GM12873 (cell line): Measurements from ENCODE around the gene TNFSF12.

Experiments
- TF ChIP-seq, protein P1 (sequence below): IDR thresholded peaks from 2 replicates; pipeline ENCODE4 v1.5.1; 2012; ENCODE audit warnings: low read depth, mild to moderate bottlenecking, moderate library complexity, low read length, control low read depth; ENCODE audit not compliant: insufficient read depth; ENCODE audit errors: missing control alignments

TNFSF12 gene

DNA sequence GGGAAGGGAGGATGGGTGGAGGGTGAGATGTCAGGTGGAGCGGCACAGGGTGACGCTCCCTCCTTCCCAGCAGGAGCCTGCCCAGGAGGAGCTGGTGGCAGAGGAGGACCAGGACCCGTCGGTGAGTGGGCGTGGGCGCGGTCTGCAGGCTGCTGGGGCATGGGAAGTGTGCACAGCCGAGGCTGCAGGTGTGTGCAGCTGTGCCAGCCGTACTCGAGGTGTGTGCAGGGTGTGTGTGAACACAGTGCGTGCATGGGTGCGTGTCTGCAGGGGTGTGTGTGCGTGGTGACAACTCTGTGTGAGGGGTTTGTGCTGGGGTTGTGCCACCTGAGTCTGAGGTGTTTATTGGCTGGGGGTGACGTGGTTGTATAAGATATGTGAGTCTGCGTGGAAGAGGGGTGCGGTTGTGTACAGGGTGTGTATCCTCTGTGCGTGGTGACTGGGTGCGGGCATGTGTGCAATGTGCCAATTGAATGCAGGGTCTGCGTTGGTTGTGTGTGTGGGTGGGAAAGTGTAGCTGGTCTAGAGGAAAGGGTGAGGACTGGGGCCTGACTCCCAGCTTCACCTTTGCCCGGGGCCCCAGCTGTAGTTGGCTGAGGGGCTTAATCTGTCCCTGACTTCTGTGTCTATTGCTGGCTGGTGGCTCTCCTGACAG is 670 bp downstream of the TNFSF12 start:
- TF ChIP-seq, protein P1, sequence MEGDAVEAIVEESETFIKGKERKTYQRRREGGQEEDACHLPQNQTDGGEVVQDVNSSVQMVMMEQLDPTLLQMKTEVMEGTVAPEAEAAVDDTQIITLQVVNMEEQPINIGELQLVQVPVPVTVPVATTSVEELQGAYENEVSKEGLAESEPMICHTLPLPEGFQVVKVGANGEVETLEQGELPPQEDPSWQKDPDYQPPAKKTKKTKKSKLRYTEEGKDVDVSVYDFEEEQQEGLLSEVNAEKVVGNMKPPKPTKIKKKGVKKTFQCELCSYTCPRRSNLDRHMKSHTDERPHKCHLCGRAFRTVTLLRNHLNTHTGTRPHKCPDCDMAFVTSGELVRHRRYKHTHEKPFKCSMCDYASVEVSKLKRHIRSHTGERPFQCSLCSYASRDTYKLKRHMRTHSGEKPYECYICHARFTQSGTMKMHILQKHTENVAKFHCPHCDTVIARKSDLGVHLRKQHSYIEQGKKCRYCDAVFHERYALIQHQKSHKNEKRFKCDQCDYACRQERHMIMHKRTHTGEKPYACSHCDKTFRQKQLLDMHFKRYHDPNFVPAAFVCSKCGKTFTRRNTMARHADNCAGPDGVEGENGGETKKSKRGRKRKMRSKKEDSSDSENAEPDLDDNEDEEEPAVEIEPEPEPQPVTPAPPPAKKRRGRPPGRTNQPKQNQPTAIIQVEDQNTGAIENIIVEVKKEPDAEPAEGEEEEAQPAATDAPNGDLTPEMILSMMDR, result no peak

DNA sequence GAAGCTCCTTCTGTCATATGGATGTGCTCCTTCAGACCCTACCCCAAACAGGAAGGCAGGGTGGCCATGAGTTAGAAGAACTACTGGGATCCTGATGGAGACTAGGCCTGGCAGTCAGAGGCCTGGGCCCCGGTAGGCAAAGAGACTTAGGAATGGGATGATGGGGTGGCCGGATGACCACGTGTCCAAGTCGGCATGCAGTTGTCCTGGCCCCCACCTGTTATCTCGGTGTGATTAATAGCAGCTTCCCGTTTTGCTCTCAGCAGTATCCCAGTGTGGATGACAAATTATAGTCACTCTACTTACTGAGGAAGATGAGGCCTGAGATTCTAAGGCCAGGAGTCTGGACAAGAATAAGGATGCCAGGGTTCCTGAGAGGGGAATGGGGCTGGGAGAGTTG is 1.5 kb downstream of the TNFSF12 start:
- TF ChIP-seq, protein P1, result no peak

DNA sequence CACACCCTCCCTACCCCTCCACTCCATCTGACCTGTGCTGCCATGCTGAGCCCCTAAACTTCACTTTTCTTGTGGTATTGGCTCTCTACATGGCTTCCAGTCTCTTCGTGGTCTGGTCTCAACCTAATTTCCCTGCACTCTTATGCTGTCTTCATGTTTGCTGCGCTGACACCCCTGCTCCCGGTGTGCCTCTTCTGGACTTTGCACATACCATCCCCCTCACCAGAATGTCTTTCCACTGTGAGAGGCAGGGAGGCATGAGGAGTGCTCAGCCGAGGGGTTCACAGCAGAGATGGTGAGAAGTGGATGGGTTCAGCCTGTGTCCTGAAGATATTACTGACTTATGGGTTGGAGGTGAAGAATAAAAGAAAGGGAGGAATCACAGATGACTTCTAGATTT is 2.5 kb downstream of the TNFSF12 start:
- TF ChIP-seq, protein P1, result no peak

DNA sequence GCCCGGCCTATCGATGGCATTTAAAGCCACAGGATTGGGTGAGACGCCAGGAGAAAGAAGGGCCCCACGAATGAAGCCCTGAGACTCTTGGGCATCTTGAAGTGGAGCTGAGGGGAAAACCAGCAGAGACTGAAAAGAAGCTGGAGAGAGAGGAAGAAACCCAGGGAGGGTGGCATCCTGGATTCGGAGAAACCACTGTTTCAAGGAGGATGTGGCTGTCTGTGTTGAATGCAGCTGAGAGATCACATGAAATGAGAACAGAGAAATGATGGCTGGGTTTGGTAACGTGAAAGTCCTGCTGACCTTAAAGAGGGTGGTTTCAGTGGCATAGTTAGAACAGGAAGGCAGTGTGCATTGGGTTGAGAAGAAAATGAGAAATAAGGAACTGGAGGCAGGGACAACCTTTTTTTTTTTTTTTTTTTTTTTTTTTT is 3.8 kb downstream of the TNFSF12 start:
- TF ChIP-seq, protein P1, result no peak

DNA sequence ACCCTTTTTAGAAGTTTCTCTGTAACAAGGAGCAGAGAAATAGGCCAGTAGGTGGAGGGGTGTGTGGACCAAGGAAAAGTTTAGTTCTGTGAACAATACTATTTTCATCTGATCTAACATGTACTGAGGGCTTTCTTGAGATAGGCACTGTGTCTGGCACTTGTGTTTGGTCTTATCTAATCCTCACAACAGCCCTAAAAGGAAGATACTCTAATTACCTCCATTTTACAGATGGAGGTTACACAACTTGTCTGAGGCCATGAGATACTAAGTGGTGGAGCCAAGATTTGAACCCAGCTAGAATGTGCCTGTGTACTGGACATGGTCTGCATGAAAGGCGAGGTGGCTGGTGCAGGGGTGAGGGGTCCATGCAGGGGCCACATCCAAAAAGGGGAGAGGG is 4.5 kb downstream of the TNFSF12 start:
- TF ChIP-seq, protein P1, result no peak

DNA sequence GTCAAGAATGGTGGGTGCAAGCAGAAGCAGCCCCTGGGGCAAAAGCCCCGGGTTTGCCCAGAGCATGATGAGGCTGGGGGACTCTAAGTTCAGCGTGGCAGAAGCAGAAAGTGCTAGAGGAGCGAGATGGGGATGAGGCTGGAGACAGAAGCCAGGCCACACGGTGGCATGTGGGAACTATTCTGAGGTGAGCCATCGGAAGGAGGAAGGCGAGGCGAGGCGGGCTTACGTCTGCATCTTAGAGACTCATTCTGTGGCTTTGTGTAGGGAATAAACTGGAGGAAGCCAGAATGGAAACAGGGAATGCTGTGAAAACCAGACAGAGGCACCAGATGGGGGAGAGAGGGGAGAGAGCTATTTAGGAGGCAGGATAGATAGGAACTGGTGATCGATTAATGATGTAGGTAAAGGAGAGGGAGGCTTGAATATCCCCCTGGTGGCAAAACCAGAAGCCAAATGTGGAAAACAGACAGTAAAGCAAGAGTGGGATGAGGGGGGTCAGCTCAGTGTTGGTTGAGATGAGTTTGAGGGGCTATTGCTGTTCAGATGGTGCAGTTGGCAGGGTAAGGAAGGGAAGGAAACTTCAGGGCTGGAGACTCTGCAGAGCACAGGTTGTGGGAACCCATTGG is 6.6 kb downstream of the TNFSF12 start:
- TF ChIP-seq, protein P1, result peak; percentile 30

DNA sequence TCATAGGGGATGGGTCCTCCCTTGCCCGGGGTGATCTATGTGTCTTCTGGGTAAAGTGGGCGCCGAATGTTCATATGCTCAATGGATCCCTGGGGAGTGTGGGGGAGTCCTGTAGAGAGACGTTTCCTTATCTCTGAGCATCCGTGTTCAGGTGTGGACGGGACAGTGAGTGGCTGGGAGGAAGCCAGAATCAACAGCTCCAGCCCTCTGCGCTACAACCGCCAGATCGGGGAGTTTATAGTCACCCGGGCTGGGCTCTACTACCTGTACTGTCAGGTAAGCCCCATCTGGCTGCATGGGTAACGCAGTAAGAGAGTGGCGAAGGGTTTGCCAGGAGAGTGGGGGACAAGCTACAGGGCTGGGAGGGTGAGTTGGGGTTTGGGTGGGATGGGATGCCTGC is 7.8 kb downstream of the TNFSF12 start:
- TF ChIP-seq, protein P1, result no peak
